Mesodermal cell (in vitro differentiated cells): ENCODE results near the gene SPART. TPM values are rescaled to one million over a fixed set of nuclear protein-coding genes. Genes with fewer than 3 reads are reported as not detected.

Experiments
- H3K27ac ChIP-seq: 2 replicates; pipeline ENCODE4 v1.7.0; 2013; ENCODE audit warnings: mild to moderate bottlenecking, low read depth, low read length, moderate library complexity; ENCODE audit not compliant: severe bottlenecking
- H3K36me3 ChIP-seq: 2 replicates; pipeline ENCODE4 v1.7.1; 2013; ENCODE audit warnings: mild to moderate bottlenecking, low read length, moderate library complexity; ENCODE audit not compliant: control insufficient read depth, insufficient read depth
- H3K4me1 ChIP-seq: one replicate; pipeline ENCODE4 v1.7.1; 2013; ENCODE audit warnings: mild to moderate bottlenecking, low read length; ENCODE audit not compliant: insufficient read depth, control insufficient read depth, poor library complexity, severe bottlenecking
- H3K4me3 ChIP-seq: 2 replicates; pipeline ENCODE4 v1.7.0; 2013; ENCODE audit warnings: low read length, control low read depth, mild to moderate bottlenecking; ENCODE audit not compliant: insufficient read depth, poor library complexity, severe bottlenecking; ENCODE audit errors: extremely low read depth
- H3K9me3 ChIP-seq: 2 replicates; pipeline ENCODE4 v1.7.1; 2013; ENCODE audit warnings: mild to moderate bottlenecking, low read length, moderate library complexity; ENCODE audit not compliant: control insufficient read depth
- WGBS, 2 experiments: methylation state at CpG; one replicate each; pipeline ENCODE4 v1.1.5; 2013; ENCODE audit warnings: missing lambda C conversion rate in 2 of 2; ENCODE audit not compliant: insufficient coverage in 2 of 2; 5-methylcytosine and 5-hydroxymethylcytosine counted together
- polyA plus RNA-seq, 2 experiments: library from polyadenylated mRNA; stranded (reverse); fragments of 50-300 nt; gene quantifications; one replicate each; pipeline ENCODE4 v1.2.3, GENCODE V29; 2013

Gene SPART
- 52.6 TPM for polyA plus RNA-seq (2013, experiment 1 of 2)
- polyA plus RNA-seq (2013, experiment 2 of 2): 68.6 TPM

GRCh38 chr13:36346222-36347083 lies at the start of gene SPART:
SPART (minus strand) TSS chr13:36346394; CDS start chr13:36335830, 10,564 bp downstream.
- 0% methylated on average over 70 to 78 of the region's 86 CpGs for WGBS, 2 experiments
- H3K4me3 ChIP-seq: peak within 1 kb of the TSS; percentile 78
- H3K9me3 ChIP-seq: no peaks in the 10 kb centered on the region
- H3K27ac ChIP-seq: peak within 1 kb of the TSS; percentile 98
- H3K4me1 ChIP-seq: peaks cover 6% of the 10 kb centered on the region
- no peaks in the 10 kb centered on the region for H3K36me3 ChIP-seq

GRCh38 chr13:36395280-36395679 lies 49.1 kb upstream of the SPART start:
- no peak overlapping the region for H3K27ac ChIP-seq
- H3K4me1 ChIP-seq: no peaks in the 10 kb centered on the region
- H3K9me3 ChIP-seq: peaks cover 2% of the 10 kb centered on the region
- no peak overlapping the region for H3K4me3 ChIP-seq
- no peaks in the 10 kb centered on the region for H3K36me3 ChIP-seq
- WGBS, 2 experiments: 81% methylated on average over 2 of the region's 2 CpGs; no CpG with 5 or more reads in 1 of the 2 experiments

- Histone ChIP-seq H3K4me1 (no peaks in the 10 kb centered on the region), H3K4me3 (no peak overlapping the region), H3K27ac (no peak overlapping the region), H3K9me3 (no peaks in the 10 kb centered on the region), H3K36me3 (no peaks in the 10 kb centered on the region)
- 80 to 83% methylated on average over 1 of the region's 1 CpG for WGBS, 2 experiments
These were observed 39.3 kb upstream of the SPART start for GRCh38 chr13:36385489-36385888.

GRCh38 chr13:36382030-36382429 lies 35.8 kb upstream of the SPART start:
- Histone ChIP-seq H3K4me1 (no peaks in the 10 kb centered on the region), H3K4me3 (no peak overlapping the region), H3K36me3 (no peaks in the 10 kb centered on the region), H3K27ac (no peak overlapping the region), H3K9me3 (no peaks in the 10 kb centered on the region)
- WGBS, 2 experiments: 75% methylated on average over 1 of the region's 3 CpGs; no CpG with 5 or more reads in 1 of the 2 experiments

- H3K36me3 ChIP-seq: no peaks in the 10 kb centered on the region
- no peaks in the 10 kb centered on the region for H3K9me3 ChIP-seq
- no peaks in the 10 kb centered on the region for H3K4me1 ChIP-seq
- H3K27ac ChIP-seq: no peak overlapping the region
- WGBS, 2 experiments: no CpG with 5 or more reads among the region's 1 CpG
- H3K4me3 ChIP-seq: no peak overlapping the region
These were observed 31.8 kb upstream of the SPART start for GRCh38 chr13:36377826-36378468.

GRCh38 chr13:36374063-36374462 lies 27.9 kb upstream of the SPART start:
- Histone ChIP-seq H3K4me1 (no peaks in the 10 kb centered on the region), H3K9me3 (no peaks in the 10 kb centered on the region), H3K36me3 (no peaks in the 10 kb centered on the region), H3K4me3 (no peak overlapping the region), H3K27ac (no peak overlapping the region)
- 76 to 100% methylated on average over 2 of the region's 2 CpGs for WGBS, 2 experiments

GRCh38 chr13:36371185-36371584 lies 25.0 kb upstream of the SPART start:
- 84 to 90% methylated on average over 2 to 3 of the region's 4 CpGs for WGBS, 2 experiments
- H3K4me1 ChIP-seq: no peaks in the 10 kb centered on the region
- H3K9me3 ChIP-seq: no peaks in the 10 kb centered on the region
- H3K27ac ChIP-seq: no peak overlapping the region
- H3K4me3 ChIP-seq: no peak overlapping the region
- H3K36me3 ChIP-seq: no peaks in the 10 kb centered on the region

- Histone ChIP-seq H3K27ac (no peak overlapping the region), H3K9me3 (no peaks in the 10 kb centered on the region), H3K4me1 (no peaks in the 10 kb centered on the region), H3K36me3 (no peaks in the 10 kb centered on the region), H3K4me3 (no peak overlapping the region)
- 95% methylated on average over 3 of the region's 6 CpGs; no CpG with 5 or more reads in 1 of the 2 experiments for WGBS, 2 experiments
These were observed 23.9 kb upstream of the SPART start for GRCh38 chr13:36370108-36370429.

GRCh38 chr13:36369268-36370107 lies 23.3 kb upstream of the SPART start:
- no peaks in the 10 kb centered on the region for H3K9me3 ChIP-seq
- no peaks in the 10 kb centered on the region for H3K36me3 ChIP-seq
- H3K4me1 ChIP-seq: no peaks in the 10 kb centered on the region
- WGBS, 2 experiments: 93 to 100% methylated on average over 3 to 4 of the region's 8 CpGs
- H3K27ac ChIP-seq: no peak overlapping the region
- H3K4me3 ChIP-seq: no peak overlapping the region

GRCh38 chr13:36366031-36366430 lies 19.8 kb upstream of the SPART start:
- H3K9me3 ChIP-seq: no peaks in the 10 kb centered on the region
- no peaks in the 10 kb centered on the region for H3K4me1 ChIP-seq
- H3K27ac ChIP-seq: no peak overlapping the region
- no peak overlapping the region for H3K4me3 ChIP-seq
- no peaks in the 10 kb centered on the region for H3K36me3 ChIP-seq
- WGBS, 2 experiments: 90 to 93% methylated on average over 4 of the region's 4 CpGs
